Nephron (organoid): Measurements from ENCODE around the gene CYP8B1.

ENCODE experiments used
- H3K27ac Mint-ChIP-seq, 3 experiments: 2 replicates each; pipeline ENCODE4 v1.8.0; 2020; ENCODE audit warnings: mixed read lengths in 3 of 3, mild to moderate bottlenecking in 2 of 3, moderate library complexity in 1 of 3
- H3K27me3 Mint-ChIP-seq: 2 replicates; pipeline ENCODE4 v1.8.0; 2021; ENCODE audit warnings: low read depth, mild to moderate bottlenecking, moderate library complexity, mixed read lengths
- H3K36me3 Mint-ChIP-seq: 2 replicates; pipeline ENCODE4 v1.8.0; 2020; ENCODE audit warnings: low read depth, mixed read lengths
- H3K4me1 Mint-ChIP-seq: 2 replicates; pipeline ENCODE4 v1.8.0; 2020; ENCODE audit warnings: mixed read lengths
- H3K4me3 Mint-ChIP-seq, 3 experiments: 2 replicates each; pipeline ENCODE4 v1.8.0; 2020; ENCODE audit warnings: mild to moderate bottlenecking in 3 of 3, mixed read lengths in 3 of 3, moderate library complexity in 2 of 3
- H3K9me3 Mint-ChIP-seq: 2 replicates; pipeline ENCODE4 v1.8.0; 2020; ENCODE audit warnings: mixed read lengths
- CTCF ChIP-seq, 3 experiments: fragments of 200-600 bp; sonication (generic); IDR thresholded peaks; one replicate each; pipeline ENCODE4 v1.5.0; 2021; ENCODE audit warnings: antibody characterized with exemption in 3 of 3; ENCODE audit not compliant: unreplicated experiment in 3 of 3

Gene CYP8B1

GRCh38 chr3:42826141-42826540, 49.5 kb downstream of the CYP8B1 start:
- Mint-ChIP-seq H3K9me3 (no peaks in the 10 kb centered on the region), H3K27me3 (peaks cover 7% of the 10 kb centered on the region), H3K4me1 (peaks cover 4% of the 10 kb centered on the region), H3K4me3 (no peak overlapping the region), H3K36me3 (no peaks in the 10 kb centered on the region), H3K27ac (no peak overlapping the region)
- TF ChIP-seq CTCF (IDR thresholded peaks at IDR 0.05; ENCODE audit: unreplicated experiment in 3 of 3): no peak

- H3K4me1 Mint-ChIP-seq: peaks cover 4% of the 10 kb centered on the region
- no peak overlapping the region for H3K27ac Mint-ChIP-seq
Observed at GRCh38 chr3:42823351-42823750, 52.3 kb downstream of the CYP8B1 start.

GRCh38 chr3:42822828-42823227, 52.9 kb downstream of the CYP8B1 start:
- no peak overlapping the region for H3K27ac Mint-ChIP-seq
- no peaks in the 10 kb centered on the region for H3K27me3 Mint-ChIP-seq
- peaks cover 3% of the 10 kb centered on the region for H3K4me1 Mint-ChIP-seq
- no peak overlapping the region for H3K4me3 Mint-ChIP-seq
- H3K9me3 Mint-ChIP-seq: no peaks in the 10 kb centered on the region
- TF ChIP-seq CTCF (IDR thresholded peaks at IDR 0.05; ENCODE audit: unreplicated experiment in 3 of 3): no peak
- no peaks in the 10 kb centered on the region for H3K36me3 Mint-ChIP-seq

More at GRCh38 chr3:42823351-42823750, 52.3 kb downstream of the CYP8B1 start:
- no peaks in the 10 kb centered on the region for H3K36me3 Mint-ChIP-seq
- H3K9me3 Mint-ChIP-seq: no peaks in the 10 kb centered on the region
- no peak for TF ChIP-seq CTCF (IDR thresholded peaks at IDR 0.05; ENCODE audit: unreplicated experiment in 3 of 3)
- no peaks in the 10 kb centered on the region for H3K27me3 Mint-ChIP-seq
- no peak overlapping the region for H3K4me3 Mint-ChIP-seq
